Heart left ventricle (tissue), 13 donors: ENCODE results near the gene DZIP1L.

Source experiments
- CTCF ChIP-seq, 12 donors: fragments of 200-600 bp; sonication (generic) in 4 of 12; IDR thresholded peaks; one replicate each; pipeline versions ENCODE4 v1.5.0 to v1.8.0; 2018 to 2022; ENCODE audit warnings: antibody characterized with exemption in 12 of 12, mild to moderate bottlenecking in 5 of 12
- POLR2A ChIP-seq, 2 donors: fragments of 450-650 bp; IDR thresholded peaks; one replicate each; pipeline ENCODE4 v1.6.1; 2017; ENCODE audit warnings: antibody characterized with exemption in 2 of 2, mild to moderate bottlenecking in 2 of 2, moderate library complexity in 2 of 2
- donor health status: ischemic (EF 13 %, LVEDD 7.1; RV severe dilation, severe dysfunction).
- donor health status: DM: no; HTN: yes; CAD: no.
- donor health status: DM: no; HTN: no; CAD: no.
- donor health status: ischemic (EF 25% LVEDD 6.9; RV normal size, moderate dysfunction).
- donor health status: ischemic (EF 25% LVEDD 5.7; RV mildly dilated, moderate dysfunction).
- donor health status: ischemic (EF 35%, LVEDD 5.7; RV mildly dilated, moderate dysfunction).
- donor health status: nonischemic (EF 11% LVEDD 7.7; RV severe dilation, severe dysfunction).
- donor health status: DM: yes; HTN: yes; CAD: no.
- donor health status: PGD.
- donor health status: ischemic (EF 29% LVEDD 5.4; RV normal size, mild dysfunction).
- donor health status: nonischemic (EF 23%, LVEDD 6.1; RV moderate dilation, normal function).

- TF ChIP-seq CTCF (IDR thresholded peaks at IDR 0.05) (no peak), POLR2A (IDR thresholded peaks at IDR 0.05) (no peak)
Measured at GRCh38 chr3:138047596-138048158, 67.7 kb downstream of the DZIP1L start.
